Measurements from ENCODE around the gene MAPK9. TPM values are rescaled to one million over a fixed set of nuclear protein-coding genes. Genes with fewer than 3 reads are reported as not detected.

MAPK9 gene
- total and polyA plus RNA-seq, 11 donors: 15.2 to 51.3 (median 41.2) TPM

- H3K27me3 ChIP-seq: no peaks in the 10 kb centered on the region
- 59 to 97% (median 72%) methylated on average over 3 of the region's 3 CpGs for WGBS, 4 donors
- intact Hi-C loops (cut with DNase I): no loop called here
- peaks cover 12 to 100% (median 100%) of the 10 kb centered on the region in 12 donors for H3K9me3 ChIP-seq
- H3K4me3 ChIP-seq: no peak overlapping the region
- peaks cover 3 to 100% (median 68%) of the 10 kb centered on the region in 9 donors for H3K36me3 ChIP-seq
- no peaks in the 10 kb centered on the region for H3K4me1 ChIP-seq
- no peak overlapping the region for H3K27ac ChIP-seq
- TF ChIP-seq CTCF (IDR thresholded peaks at IDR 0.05): no peak
- no peak for TF ChIP-seq POLR2A (IDR thresholded peaks at IDR 0.05)
- no peak for ATAC-seq
- no peak for DNase-seq
These were observed 32.6 kb downstream of the MAPK9 start for GRCh38 chr5:180259260-180259611.

- Histone ChIP-seq H3K4me1 (no peaks in the 10 kb centered on the region), H3K36me3 (peaks cover 7 to 100% (median 30%) of the 10 kb centered on the region in 9 donors), H3K27ac (no peak overlapping the region), H3K9me3 (peaks cover 7 to 100% (median 91%) of the 10 kb centered on the region in 12 donors), H3K27me3 (no peaks in the 10 kb centered on the region), H3K4me3 (no peak overlapping the region)
- no peak for TF ChIP-seq POLR2A (IDR thresholded peaks at IDR 0.05)
- no peak for TF ChIP-seq CTCF (IDR thresholded peaks at IDR 0.05)
- intact Hi-C loops (cut with DNase I): no loop called here
- DNase-seq (no peak), ATAC-seq (no peak)
- 94 to 98% (median 94%) methylated on average over 21 to 24 of the region's 24 CpGs for WGBS, 4 donors
These were observed 38.7 kb downstream of the MAPK9 start for GRCh38 chr5:180253036-180253824.

GRCh38 chr5:180251887-180252286, 40.0 kb downstream of the MAPK9 start:
- Histone ChIP-seq H3K4me3 (no peak overlapping the region), H3K4me1 (no peaks in the 10 kb centered on the region), H3K36me3 (peaks cover 11 to 100% (median 34%) of the 10 kb centered on the region in 9 donors), H3K9me3 (peaks cover 7 to 100% (median 89%) of the 10 kb centered on the region in 12 donors), H3K27me3 (no peaks in the 10 kb centered on the region), H3K27ac (no peak overlapping the region)
- DNase-seq (no peak), ATAC-seq (no peak)
- WGBS, 4 donors: 95 to 100% (median 98%) methylated on average over 5 to 7 of the region's 7 CpGs
- no peak for TF ChIP-seq CTCF (IDR thresholded peaks at IDR 0.05)
- TF ChIP-seq POLR2A (IDR thresholded peaks at IDR 0.05): no peak
- intact Hi-C loops (cut with DNase I): no loop called here

GRCh38 chr5:180251141-180251540, 40.7 kb downstream of the MAPK9 start:
- H3K27me3 ChIP-seq: no peaks in the 10 kb centered on the region
- DNase-seq: no peak
- H3K9me3 ChIP-seq: peaks cover 7 to 100% (median 84%) of the 10 kb centered on the region in 12 donors
- ATAC-seq: no peak
- TF ChIP-seq CTCF (IDR thresholded peaks at IDR 0.05) (no peak), POLR2A (IDR thresholded peaks at IDR 0.05) (no peak)
- intact Hi-C loops (cut with DNase I): no loop called here
- no peak overlapping the region for H3K27ac ChIP-seq
- peaks cover 11 to 100% (median 38%) of the 10 kb centered on the region in 9 donors for H3K36me3 ChIP-seq
- no peak overlapping the region for H3K4me3 ChIP-seq
- H3K4me1 ChIP-seq: no peaks in the 10 kb centered on the region
- 56 to 78% (median 66%) methylated on average over 9 of the region's 9 CpGs for WGBS, 4 donors

Data from heart left ventricle (tissue), 16 donors.